Body of pancreas (tissue), 4 donors: ENCODE measurements around the gene TGFB2.

Source experiments
- CTCF ChIP-seq, 7 experiments: fragments of 450-650 bp in 4 of 7; fragments of 200-600 bp in 3 of 7; sonication (generic) in 3 of 7; IDR thresholded peaks; one replicate each; pipeline ENCODE4 v1.5.1; 2016 to 2019; ENCODE audit warnings: antibody characterized with exemption in 7 of 7
- POLR2A ChIP-seq, 3 donors: fragments of 450-650 bp; IDR thresholded peaks; one replicate each; pipeline ENCODE4 v1.6.1; 2016; ENCODE audit warnings: antibody characterized with exemption in 3 of 3, mild to moderate bottlenecking in 2 of 3

DNA sequence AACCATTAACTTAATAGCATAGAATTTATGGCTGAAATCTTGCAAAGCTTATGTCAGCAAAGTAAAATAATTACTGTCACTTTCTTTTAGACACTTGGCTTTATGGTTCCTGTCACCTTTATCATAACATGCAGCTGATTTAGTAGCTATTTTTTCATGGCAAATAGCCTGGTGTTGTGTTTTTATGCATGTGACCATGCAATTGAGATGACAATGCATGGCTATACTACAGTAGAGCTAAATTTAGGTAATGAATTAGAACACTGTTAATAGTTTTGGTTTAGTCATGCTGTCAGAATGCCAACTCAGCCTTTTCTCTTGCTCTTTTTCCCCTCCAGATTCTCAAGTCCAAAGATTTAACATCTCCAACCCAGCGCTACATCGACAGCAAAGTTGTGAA, 88.6 kb downstream of the TGFB2 start:
- no peak for TF ChIP-seq CTCF (IDR thresholded peaks at IDR 0.05)
- TF ChIP-seq POLR2A (IDR thresholded peaks at IDR 0.05) = no peak
